Neuronal stem cell (in vitro differentiated cells): Measurements from ENCODE around the gene ZNF488.
A peak's percentile ranks its signal among the peaks of the same experiment; 100 is the strongest.

Experiments
- DNase-seq: peaks from one replicate; pipeline ENCODE4 v3.0.0-alpha.2; 2013; ENCODE audit warnings: low spot score
- H2AFZ ChIP-seq: one replicate; pipeline ENCODE4 v1.6.1; 2013; ENCODE audit warnings: mild to moderate bottlenecking, low read length, inconsistent platforms
- H2AK5ac ChIP-seq: 2 replicates; pipeline ENCODE4 v1.6.1; 2013; ENCODE audit warnings: low read depth, mild to moderate bottlenecking, inconsistent platforms, low read length, moderate library complexity, mixed read lengths
- H2BK120ac ChIP-seq: 2 replicates; pipeline ENCODE4 v1.6.1; 2013; ENCODE audit warnings: low read depth, mild to moderate bottlenecking, inconsistent platforms, low read length, moderate library complexity, mixed read lengths
- H2BK12ac ChIP-seq: one replicate; pipeline ENCODE4 v1.6.1; 2013; ENCODE audit warnings: low read length, inconsistent platforms
- H2BK15ac ChIP-seq: 2 replicates; pipeline ENCODE4 v1.6.1; 2013; ENCODE audit warnings: mild to moderate bottlenecking, low read length, inconsistent platforms, mixed read lengths
- H2BK5ac ChIP-seq: one replicate; pipeline ENCODE4 v1.6.1; 2013; ENCODE audit warnings: inconsistent platforms, mild to moderate bottlenecking, low read length, moderate library complexity
- H3K14ac ChIP-seq: one replicate; pipeline ENCODE4 v1.6.1; 2013; ENCODE audit warnings: low read length, inconsistent platforms
- H3K18ac ChIP-seq: 2 replicates; pipeline ENCODE4 v1.6.1; 2013; ENCODE audit warnings: low read length, inconsistent platforms
- H3K23ac ChIP-seq: 2 replicates; pipeline ENCODE4 v1.6.1; 2013; ENCODE audit warnings: low read depth, mild to moderate bottlenecking, mixed read lengths, low read length, inconsistent platforms; ENCODE audit not compliant: poor library complexity
- H3K27ac ChIP-seq: replicated peaks from 3 replicates; pipeline ENCODE4 v1.5.1; 2013; ENCODE audit warnings: low read length, inconsistent platforms
- H3K27me3 ChIP-seq, 3 experiments: 2 replicates each; pipeline ENCODE4 v1.6.1; 2013; ENCODE audit warnings: low read length in 3 of 3, mild to moderate bottlenecking in 2 of 3, inconsistent platforms in 1 of 3, low read depth in 1 of 3, mixed read lengths in 1 of 3, moderate library complexity in 1 of 3; ENCODE audit not compliant: control insufficient read depth in 3 of 3, insufficient read depth in 3 of 3
- H3K36me3 ChIP-seq, 2 donors: replicated peaks in 1 of 2; 2 replicates each; pipeline ENCODE4 v1.6.1; 2013; ENCODE audit warnings: low read length in 2 of 2; ENCODE audit not compliant: control insufficient read depth in 2 of 2, insufficient read depth in 2 of 2
- H3K4ac ChIP-seq: 2 replicates; pipeline ENCODE4 v1.6.1; 2013; ENCODE audit warnings: inconsistent platforms, mild to moderate bottlenecking, low read length, moderate library complexity
- H3K4me1 ChIP-seq, 2 donors: 1 replicate in 1 of 2; 2 replicates in 1 of 2; pipeline ENCODE4 v1.6.1; 2013; ENCODE audit warnings: low read length in 2 of 2, low read depth in 1 of 2; ENCODE audit not compliant: control insufficient read depth in 2 of 2, insufficient read depth in 1 of 2
- H3K4me2 ChIP-seq: one replicate; pipeline ENCODE4 v1.6.1; 2013; ENCODE audit warnings: mild to moderate bottlenecking, low read length, inconsistent platforms; ENCODE audit not compliant: insufficient read depth, poor library complexity, severe bottlenecking
- H3K4me3 ChIP-seq, 2 donors: 2 replicates each; pipeline ENCODE4 v1.5.1; 2013; ENCODE audit warnings: low read length in 2 of 2, mild to moderate bottlenecking in 2 of 2, inconsistent platforms in 1 of 2, moderate library complexity in 1 of 2
- H3K79me1 ChIP-seq: one replicate; pipeline ENCODE4 v1.6.1; 2013; ENCODE audit warnings: low read depth, mild to moderate bottlenecking, inconsistent platforms, low read length, moderate library complexity
- H3K9ac ChIP-seq: one replicate; pipeline ENCODE4 v1.6.1; 2013; ENCODE audit warnings: mild to moderate bottlenecking, low read depth, low read length, inconsistent platforms; ENCODE audit not compliant: poor library complexity
- H3K9me3 ChIP-seq, 2 donors: replicated peaks in 1 of 2; 2 replicates each; pipeline versions ENCODE3 to v1.6.1; 2013; ENCODE audit warnings: low read length in 2 of 2, mild to moderate bottlenecking in 2 of 2, inconsistent platforms in 1 of 2, low read depth in 1 of 2, mixed read lengths in 1 of 2, moderate library complexity in 1 of 2; ENCODE audit not compliant: control insufficient read depth in 2 of 2, insufficient read depth in 1 of 2
- H4K8ac ChIP-seq: one replicate; pipeline ENCODE4 v1.6.1; 2013; ENCODE audit warnings: low read depth, mild to moderate bottlenecking, inconsistent platforms, low read length, moderate library complexity
- H4K91ac ChIP-seq: one replicate; pipeline ENCODE4 v1.6.1; 2013; ENCODE audit warnings: low read length, low read depth, mild to moderate bottlenecking, inconsistent platforms; ENCODE audit not compliant: poor library complexity
- WGBS, 2 donors: extraction: QIAGEN DNeasy Blood & Tissue Kit; methylation state at CpG; one replicate each; pipeline ENCODE4 v1.1.7; 2013; ENCODE audit warnings: missing lambda C conversion rate in 2 of 2, mixed read lengths in 1 of 2; ENCODE audit not compliant: insufficient read length in 2 of 2, insufficient replicate concordance in 1 of 2; ENCODE audit errors: extremely low coverage in 2 of 2; 5-methylcytosine and 5-hydroxymethylcytosine counted together

Gene ZNF488

DNA sequence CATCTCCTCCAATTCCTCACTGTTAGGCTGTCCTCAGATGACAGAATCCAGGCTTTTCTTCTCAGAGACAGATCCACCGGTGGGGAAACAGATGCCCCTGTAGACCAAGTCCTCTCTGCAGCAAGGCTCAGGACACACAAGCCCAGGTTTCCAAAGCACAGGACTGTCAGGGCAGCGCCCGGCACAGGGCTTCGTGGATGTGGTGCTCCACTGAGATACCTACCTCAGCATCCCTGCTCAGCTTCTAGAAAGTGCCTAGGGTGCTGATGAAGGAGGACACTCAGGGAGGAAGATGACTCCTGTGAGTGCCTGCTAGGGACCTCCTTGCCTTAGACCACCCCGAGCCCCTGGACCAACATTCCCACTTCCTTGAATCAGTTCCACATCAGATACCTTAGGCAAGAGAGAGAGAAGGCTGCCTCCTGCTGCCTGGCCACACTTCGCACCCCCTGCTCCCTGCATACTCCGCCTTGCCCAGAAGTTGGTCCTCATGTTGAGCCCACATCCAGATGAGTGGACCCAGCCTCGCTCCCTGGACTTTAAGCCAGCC is 44.8 kb downstream of the ZNF488 start:
- Histone ChIP-seq H3K27ac (no peak overlapping the region), H2BK12ac (no peak overlapping the region), H4K91ac (no peak overlapping the region), H3K9ac (peak overlapping the region; percentile 61), H3K18ac (no peak overlapping the region), H2AK5ac (peak overlapping the region; percentile 3), H4K8ac (no peak overlapping the region), H3K23ac (no peak overlapping the region), H2AFZ (no peak overlapping the region), H3K27me3 (peaks cover 0 to 3% (median 0%) of the 10 kb centered on the region in 3 experiments), H3K4me2 (no peak overlapping the region), H3K36me3 (no peaks in the 10 kb centered on the region), H3K4me1 (peaks cover 0 to 3% of the 10 kb centered on the region in 2 donors), H3K4me3 (no peak overlapping the region), H3K9me3 (no peaks in the 10 kb centered on the region), H3K79me1 (no peaks in the 10 kb centered on the region), H2BK120ac (no peak overlapping the region), H2BK5ac (no peak overlapping the region), H2BK15ac (peak overlapping the region; percentile 13), H3K14ac (no peak overlapping the region), H3K4ac (no peak overlapping the region)
- no peak for DNase-seq
- no CpG with 5 or more reads among the region's 8 CpGs for WGBS, 2 donors

DNA sequence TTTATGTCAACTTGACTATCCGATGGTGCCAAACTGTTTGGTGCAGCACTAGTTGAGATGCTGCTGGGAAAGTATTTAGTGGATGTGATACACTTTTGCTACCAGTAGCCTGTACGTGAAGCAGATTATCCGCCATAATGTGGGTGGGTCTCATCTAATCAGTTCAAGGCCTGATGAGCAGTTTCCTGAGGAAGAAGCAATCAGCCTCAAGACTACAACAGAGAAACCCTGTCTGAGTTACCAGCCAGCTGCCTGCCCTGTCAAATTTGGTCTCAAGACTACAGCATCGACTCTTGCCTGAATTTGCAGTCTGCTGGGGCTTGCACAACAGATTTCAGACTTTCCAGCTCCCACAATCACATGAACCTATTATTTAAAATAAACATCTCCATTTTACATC is 46.8 kb downstream of the ZNF488 start:
- no CpG with 5 or more reads among the region's 4 CpGs for WGBS, 2 donors
- H2BK120ac ChIP-seq: no peak overlapping the region
- DNase-seq: no peak

DNA sequence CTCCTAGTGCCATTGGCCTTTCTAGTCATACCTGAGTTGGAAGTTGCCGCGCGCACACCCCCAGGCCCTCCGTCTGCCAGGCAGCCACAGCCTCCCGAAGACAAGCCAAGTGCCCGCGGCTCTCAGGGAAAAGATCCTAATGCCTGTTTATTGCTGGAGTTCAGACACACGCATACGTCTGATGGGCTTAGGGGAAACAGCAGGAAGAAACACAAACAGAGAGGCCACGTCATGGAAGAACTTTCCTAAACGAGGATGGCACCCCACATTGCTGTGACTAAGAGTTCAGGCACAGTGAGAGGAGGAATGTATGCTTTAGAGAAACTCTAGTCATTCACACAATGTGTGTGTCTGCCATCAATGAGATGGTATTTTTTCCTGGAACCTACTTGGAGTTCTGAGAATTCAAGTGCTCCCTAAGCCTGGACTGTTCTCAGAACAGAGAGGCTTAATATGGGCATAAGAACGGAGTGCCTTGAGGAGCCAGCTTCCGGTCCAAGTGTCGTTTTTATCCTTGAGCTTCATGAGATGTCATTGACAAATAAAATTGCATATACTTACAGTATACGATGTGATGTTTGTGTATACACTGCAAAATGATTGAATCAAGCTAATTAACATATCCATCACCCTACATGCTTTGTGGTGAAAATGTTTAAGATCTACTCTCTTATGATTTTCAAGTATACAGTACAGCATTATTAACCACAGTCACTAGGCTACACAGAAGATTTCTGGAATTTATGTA is 47.5 kb downstream of the ZNF488 start:
- Histone ChIP-seq H3K27ac (no peak overlapping the region), H3K4me1 (peaks cover 0 to 3% of the 10 kb centered on the region in 2 donors)
- WGBS, 2 donors: no CpG with 5 or more reads among the region's 15 CpGs

More for the DNA sequence above, 46.8 kb downstream of the ZNF488 start:
- Histone ChIP-seq H3K4me3 (no peak overlapping the region), H3K14ac (no peak overlapping the region), H3K4me2 (no peak overlapping the region), H4K8ac (no peak overlapping the region), H2BK12ac (no peak overlapping the region), H3K9me3 (no peaks in the 10 kb centered on the region), H2AK5ac (no peak overlapping the region), H3K27me3 (peaks cover 0 to 3% (median 0%) of the 10 kb centered on the region in 3 experiments), H2BK15ac (no peak overlapping the region), H2BK5ac (no peak overlapping the region), H2AFZ (no peak overlapping the region), H3K4ac (no peak overlapping the region), H3K18ac (no peak overlapping the region), H3K9ac (no peak overlapping the region), H4K91ac (no peak overlapping the region), H3K23ac (no peak overlapping the region), H3K79me1 (no peaks in the 10 kb centered on the region), H3K4me1 (peaks cover 0 to 3% of the 10 kb centered on the region in 2 donors), H3K36me3 (no peaks in the 10 kb centered on the region), H3K27ac (no peak overlapping the region)

DNA sequence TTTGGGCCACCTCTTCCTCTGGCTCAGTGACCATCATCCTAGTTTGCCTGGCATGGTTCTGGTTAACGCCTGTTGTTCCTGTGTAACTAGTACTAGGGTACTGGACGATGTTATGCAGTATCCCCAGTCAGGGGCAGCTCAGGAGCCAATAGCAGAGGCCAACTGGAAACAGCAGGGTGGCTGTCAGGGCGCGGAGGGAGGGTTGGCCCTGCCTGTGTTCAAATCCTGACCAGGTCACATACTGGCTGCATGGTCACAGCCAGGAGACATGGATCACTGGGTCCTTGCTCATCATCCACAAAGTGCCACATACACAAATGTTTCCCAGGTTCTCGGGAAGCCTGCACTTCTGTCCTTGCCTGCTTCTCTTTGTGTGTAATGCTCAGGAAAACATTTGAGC is 48.2 kb downstream of the ZNF488 start:
- H3K4me2 ChIP-seq: no peak overlapping the region
- H4K91ac ChIP-seq: no peak overlapping the region
- H3K79me1 ChIP-seq: no peaks in the 10 kb centered on the region
- no peak overlapping the region for H4K8ac ChIP-seq
- no peak overlapping the region for H2AK5ac ChIP-seq
- H3K4me3 ChIP-seq: peak overlapping the region in 1 of 2 donors; percentile 9
- peak overlapping the region; percentile 0 for H3K18ac ChIP-seq
- H3K4me1 ChIP-seq: peaks cover 0 to 3% of the 10 kb centered on the region in 2 donors
- H3K14ac ChIP-seq: no peak overlapping the region
- peaks cover 0 to 2% of the 10 kb centered on the region in 2 donors for H3K9me3 ChIP-seq
- no peaks in the 10 kb centered on the region for H3K36me3 ChIP-seq
- no CpG with 5 or more reads among the region's 5 CpGs for WGBS, 2 donors
- no peak overlapping the region for H2BK15ac ChIP-seq
- no peak overlapping the region for H2BK12ac ChIP-seq
- no peak overlapping the region for H3K23ac ChIP-seq
- no peak overlapping the region for H2BK5ac ChIP-seq
- H3K27ac ChIP-seq: no peak overlapping the region
- H3K4ac ChIP-seq: no peak overlapping the region
- no peak for DNase-seq
- no peak overlapping the region for H3K9ac ChIP-seq
- H3K27me3 ChIP-seq: peaks cover 0 to 3% (median 0%) of the 10 kb centered on the region in 3 experiments
- H2AFZ ChIP-seq: no peak overlapping the region
- no peak overlapping the region for H2BK120ac ChIP-seq

More for the DNA sequence above, 47.5 kb downstream of the ZNF488 start:
- H2AK5ac ChIP-seq: no peak overlapping the region
- H3K18ac ChIP-seq: no peak overlapping the region
- H3K4ac ChIP-seq: no peak overlapping the region
- no peak overlapping the region for H3K14ac ChIP-seq
- no peaks in the 10 kb centered on the region for H3K79me1 ChIP-seq
- H3K27me3 ChIP-seq: peaks cover 0 to 3% (median 0%) of the 10 kb centered on the region in 3 experiments
- no peak overlapping the region for H2BK12ac ChIP-seq
- no peak overlapping the region for H2BK15ac ChIP-seq
- H3K9me3 ChIP-seq: peaks cover 0 to 2% of the 10 kb centered on the region in 2 donors
- no peak overlapping the region for H3K4me3 ChIP-seq
- no peak for DNase-seq
- no peak overlapping the region for H4K91ac ChIP-seq
- H3K4me2 ChIP-seq: no peak overlapping the region
- no peak overlapping the region for H2BK120ac ChIP-seq
- no peak overlapping the region for H3K9ac ChIP-seq
- no peak overlapping the region for H4K8ac ChIP-seq
- no peak overlapping the region for H2AFZ ChIP-seq
- H3K23ac ChIP-seq: no peak overlapping the region
- no peaks in the 10 kb centered on the region for H3K36me3 ChIP-seq
- H2BK5ac ChIP-seq: no peak overlapping the region
